GM12865 (cell line): ENCODE measurements around the gene PLEKHG5.
"Not testable (repeated sequence)": the region's sequence is repeated elsewhere in the genome, so short reads cannot be mapped to it uniquely, and the experiment has no call there.

Experiments used
- DNase-seq: peaks from one replicate; pipeline ENCODE4 v3.0.0; 2010; ENCODE audit warnings: low read depth
- H3K4me3 ChIP-seq: 2 replicates; pipeline ENCODE4 v1.5.1; 2011; ENCODE audit warnings: mild to moderate bottlenecking, low read depth, low read length, control low read depth
- TF ChIP-seq, protein P1 (sequence below): IDR thresholded peaks from 2 replicates; pipeline ENCODE4 v1.5.1; 2011; ENCODE audit warnings: low read length, control low read depth, low read depth, inconsistent platforms; ENCODE audit not compliant: insufficient read depth; ENCODE audit errors: missing control alignments

The PLEKHG5 gene

DNA sequence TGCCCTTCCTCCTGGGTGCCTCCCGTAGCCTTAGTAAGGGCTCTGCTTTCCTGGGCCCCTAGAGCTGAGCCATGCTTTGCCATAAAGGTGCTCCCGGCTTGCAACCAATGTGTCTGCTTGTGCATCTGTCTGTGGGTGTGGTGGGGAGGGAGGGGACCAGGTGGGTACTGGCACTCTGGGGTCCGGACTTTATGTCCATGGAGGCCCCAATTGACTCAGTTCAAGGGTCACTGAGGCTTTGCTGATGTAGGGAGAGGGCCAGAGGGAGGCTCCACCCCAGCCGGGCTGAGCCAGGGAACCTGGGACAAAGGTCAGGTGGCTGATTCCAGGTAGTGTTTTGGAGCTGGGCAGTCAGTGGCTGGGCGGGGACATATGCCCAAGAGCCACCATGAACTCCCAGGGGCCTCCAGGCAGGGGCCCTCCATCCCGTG lies 40.5 kb downstream of the PLEKHG5 start:
- no peak overlapping the region for H3K4me3 ChIP-seq
- TF ChIP-seq, protein P1, sequence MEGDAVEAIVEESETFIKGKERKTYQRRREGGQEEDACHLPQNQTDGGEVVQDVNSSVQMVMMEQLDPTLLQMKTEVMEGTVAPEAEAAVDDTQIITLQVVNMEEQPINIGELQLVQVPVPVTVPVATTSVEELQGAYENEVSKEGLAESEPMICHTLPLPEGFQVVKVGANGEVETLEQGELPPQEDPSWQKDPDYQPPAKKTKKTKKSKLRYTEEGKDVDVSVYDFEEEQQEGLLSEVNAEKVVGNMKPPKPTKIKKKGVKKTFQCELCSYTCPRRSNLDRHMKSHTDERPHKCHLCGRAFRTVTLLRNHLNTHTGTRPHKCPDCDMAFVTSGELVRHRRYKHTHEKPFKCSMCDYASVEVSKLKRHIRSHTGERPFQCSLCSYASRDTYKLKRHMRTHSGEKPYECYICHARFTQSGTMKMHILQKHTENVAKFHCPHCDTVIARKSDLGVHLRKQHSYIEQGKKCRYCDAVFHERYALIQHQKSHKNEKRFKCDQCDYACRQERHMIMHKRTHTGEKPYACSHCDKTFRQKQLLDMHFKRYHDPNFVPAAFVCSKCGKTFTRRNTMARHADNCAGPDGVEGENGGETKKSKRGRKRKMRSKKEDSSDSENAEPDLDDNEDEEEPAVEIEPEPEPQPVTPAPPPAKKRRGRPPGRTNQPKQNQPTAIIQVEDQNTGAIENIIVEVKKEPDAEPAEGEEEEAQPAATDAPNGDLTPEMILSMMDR, result no peak
- DNase-seq, result no peak

DNA sequence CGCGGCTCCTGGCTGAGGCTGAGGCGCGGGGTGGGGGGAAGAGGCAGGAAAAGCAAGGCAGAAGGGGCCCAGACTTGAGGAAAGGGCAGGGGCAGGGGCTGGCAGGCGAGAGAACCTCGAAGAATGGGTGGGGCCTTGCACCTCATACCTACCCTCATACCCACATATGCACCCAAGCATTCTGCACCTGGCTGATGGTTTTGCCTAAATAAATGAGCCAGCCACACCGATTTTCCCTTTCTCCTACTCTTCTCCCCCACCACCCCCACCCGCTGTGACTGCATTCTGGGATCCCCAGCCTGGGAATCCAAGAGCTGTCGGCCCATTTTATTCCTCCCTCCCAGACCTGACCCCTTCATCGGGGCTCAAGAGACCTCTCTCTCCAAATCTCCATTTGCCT lies 41.0 kb downstream of the PLEKHG5 start:
- H3K4me3 ChIP-seq, DNase-seq: not testable (repeated sequence)

DNA sequence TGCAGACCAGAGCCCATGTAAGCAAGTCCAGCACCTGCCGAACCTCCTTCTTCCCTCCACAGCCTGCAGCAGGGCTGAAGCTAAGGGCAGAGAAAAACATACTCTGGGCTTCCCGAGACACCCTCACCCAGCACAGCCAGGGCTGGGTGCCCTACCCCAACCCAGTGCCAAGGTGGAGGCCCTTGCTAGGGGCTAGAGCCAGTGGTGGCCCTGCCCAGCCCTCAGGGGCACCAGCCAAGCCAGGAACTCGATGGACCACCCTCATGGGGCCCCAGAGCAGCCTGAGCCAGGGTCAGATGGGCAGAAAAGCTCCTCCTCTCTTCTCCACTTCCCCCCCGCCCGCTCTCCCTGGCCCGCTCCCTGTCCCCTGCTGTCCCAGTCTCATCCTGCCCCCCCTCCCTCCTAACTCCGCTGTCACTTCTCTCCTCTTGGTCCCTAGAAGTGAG lies 41.4 kb downstream of the PLEKHG5 start:
- TF ChIP-seq, protein P1, result no peak
- H3K4me3 ChIP-seq, result no peak overlapping the region
- no peak for DNase-seq

DNA sequence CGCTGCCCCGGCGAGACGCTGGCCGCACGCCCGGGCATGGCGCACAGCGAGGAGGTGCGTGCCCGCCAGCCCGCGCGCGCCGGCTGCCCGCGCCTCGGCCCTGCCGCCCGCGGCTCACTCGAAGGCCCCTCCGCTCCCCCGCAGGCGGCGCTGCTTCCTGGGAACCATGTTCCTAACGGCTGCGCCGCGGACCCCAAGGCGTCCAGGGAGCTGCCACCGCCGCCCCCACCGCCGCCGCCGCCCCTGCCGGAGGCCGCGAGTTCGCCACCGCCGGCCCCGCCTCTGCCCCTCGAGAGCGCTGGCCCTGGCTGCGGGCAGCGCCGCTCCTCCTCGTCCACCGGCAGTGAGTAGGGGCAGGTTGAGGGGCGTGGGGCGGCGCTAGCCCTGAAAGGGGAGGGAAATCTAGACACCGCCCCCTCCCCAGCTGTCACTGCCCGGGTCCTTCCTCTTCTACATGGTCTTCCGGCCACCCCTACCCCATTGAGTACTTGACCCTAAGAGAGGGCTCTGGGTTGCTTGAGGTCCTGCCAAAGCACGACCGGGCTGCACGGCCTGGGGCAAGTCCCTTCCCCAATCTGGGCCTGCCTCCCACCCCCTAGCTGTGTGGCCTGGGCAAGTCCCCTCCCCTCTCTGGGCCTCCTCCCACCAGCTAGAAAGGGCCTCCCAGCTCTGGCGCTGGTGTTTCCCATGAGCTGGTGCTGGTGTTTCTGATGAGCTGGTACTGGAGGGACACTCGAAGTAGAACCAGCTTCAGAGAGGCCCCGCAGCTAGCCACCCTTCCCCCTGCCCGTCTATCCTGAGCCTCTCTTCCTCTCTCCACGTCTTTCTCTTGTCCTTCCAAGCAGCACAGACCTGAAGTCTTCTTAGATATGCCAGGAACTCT lies 42.5 kb downstream of the PLEKHG5 start:
- TF ChIP-seq, protein P1, result no peak
- no peak for DNase-seq
- H3K4me3 ChIP-seq, result no peak overlapping the region

DNA sequence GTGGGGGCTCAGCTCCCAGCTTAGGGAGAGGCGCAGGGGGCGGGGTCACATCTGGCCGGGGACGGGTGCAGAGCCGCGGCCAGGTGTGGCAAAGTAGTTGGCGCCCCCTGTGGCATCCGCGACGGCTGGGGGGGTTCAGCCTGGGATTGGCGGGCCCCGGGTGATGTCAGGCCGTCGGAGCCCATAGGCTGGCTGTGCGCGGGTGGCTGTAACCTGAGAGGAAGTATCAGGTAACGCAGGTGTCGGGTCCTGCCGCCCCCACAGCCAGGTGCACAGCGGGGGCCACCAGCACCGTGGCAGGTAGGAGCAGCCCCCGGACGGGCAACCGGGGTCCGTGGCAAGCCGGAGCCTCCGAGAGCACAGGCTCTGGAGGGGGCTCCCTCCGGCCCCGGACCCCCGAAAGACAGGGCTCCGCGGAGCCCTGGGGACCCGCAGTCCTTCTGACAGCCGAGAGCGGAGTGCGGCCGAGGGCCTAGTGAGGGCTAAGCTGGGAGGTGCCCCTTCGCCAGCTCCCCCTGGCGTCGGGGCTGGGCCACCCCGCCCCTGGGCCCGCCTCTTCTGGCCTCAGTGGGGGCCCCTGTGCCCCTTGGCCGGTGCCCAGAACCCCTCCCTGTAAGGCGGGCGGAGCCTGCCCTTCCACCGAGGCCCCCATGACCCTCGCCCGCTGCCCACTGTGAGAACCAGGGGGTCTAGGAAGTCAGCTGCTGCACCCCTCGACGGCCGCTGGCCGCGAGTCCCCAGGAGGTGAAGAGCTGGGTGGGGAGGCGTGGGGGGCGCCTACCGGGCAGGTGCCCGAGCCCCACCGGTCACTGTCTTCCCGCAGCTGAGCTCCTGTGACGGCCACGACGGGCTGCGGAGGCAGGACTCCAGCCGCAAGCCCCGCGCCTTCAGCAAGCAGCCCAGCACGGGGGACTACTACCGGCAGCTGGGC lies 43.4 kb downstream of the PLEKHG5 start:
- TF ChIP-seq, protein P1, result no peak
- no peak overlapping the region for H3K4me3 ChIP-seq
- no peak for DNase-seq

DNA sequence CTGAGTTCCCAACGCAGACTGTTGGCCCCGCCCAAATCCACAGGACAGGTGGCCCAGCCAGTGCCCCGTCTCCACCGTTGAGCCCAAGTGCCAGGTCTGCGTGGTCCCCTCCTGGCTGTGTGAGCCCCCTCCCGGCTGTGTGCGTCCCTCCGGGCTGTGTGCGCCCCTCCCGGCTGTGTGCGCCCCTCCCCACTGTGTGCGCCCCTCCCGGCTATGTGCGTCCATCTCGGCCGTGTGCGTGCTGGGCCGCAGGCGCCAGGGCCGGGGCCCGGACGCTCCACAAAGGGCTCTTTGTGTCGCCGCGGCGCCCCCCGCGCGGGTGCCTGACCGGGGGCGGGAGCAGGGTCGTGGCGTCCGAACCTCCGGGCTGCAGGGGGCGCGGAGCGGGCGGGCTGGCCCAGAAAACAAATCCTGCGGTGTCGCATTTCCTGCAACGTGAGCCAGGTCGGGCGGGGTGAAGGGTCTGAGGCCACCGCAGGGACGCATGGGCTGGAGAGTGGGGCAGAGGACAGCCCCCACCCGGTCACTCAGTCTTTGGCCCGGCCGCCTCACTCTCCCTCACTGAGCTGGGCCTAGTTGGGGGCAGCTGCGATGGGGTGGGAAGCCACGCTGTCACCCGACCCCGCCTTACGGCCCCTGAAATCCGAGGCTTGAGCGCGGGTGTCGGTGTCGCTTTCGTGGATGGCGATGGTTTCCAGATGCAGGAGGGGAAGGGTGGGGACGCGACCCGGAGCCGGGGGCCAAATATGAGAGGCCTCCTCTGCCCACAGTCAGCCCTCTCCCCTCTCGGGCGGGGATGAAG lies 44.2 kb downstream of the PLEKHG5 start:
- no peak for DNase-seq
- no peak overlapping the region for H3K4me3 ChIP-seq

More for the DNA sequence above, 44.2 kb downstream of the PLEKHG5 start:
- TF ChIP-seq, protein P1, result no peak
